Non-pigmented ciliary epithelial cell (primary cell): ENCODE data around the gene ADGRF4.

Source experiments
- DNase-seq: peaks from one replicate; pipeline ENCODE4 v3.0.0-alpha.2; 2010; ENCODE audit warnings: low read depth

Gene ADGRF4

DNA sequence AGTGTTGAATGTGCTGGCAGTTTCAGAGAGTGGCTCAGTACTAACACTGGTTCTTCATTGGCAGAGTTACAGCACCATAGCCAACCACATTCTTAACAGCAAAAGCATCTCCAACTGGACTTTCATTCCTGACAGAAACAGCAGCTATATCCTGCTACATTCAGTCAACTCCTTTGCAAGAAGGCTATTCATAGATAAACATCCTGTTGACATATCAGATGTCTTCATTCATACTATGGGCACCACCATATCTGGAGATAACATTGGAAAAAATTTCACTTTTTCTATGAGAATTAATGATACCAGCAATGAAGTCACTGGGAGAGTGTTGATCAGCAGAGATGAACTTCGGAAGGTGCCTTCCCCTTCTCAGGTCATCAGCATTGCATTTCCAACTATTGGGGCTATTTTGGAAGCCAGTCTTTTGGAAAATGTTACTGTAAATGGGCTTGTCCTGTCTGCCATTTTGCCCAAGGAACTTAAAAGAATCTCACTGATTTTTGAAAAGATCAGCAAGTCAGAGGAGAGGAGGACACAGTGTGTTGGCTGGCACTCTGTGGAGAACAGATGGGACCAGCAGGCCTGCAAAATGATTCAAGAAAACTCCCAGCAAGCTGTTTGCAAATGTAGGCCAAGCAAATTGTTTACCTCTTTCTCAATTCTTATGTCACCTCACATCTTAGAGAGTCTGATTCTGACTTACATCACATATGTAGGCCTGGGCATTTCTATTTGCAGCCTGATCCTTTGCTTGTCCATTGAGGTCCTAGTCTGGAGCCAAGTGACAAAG is 17.0 kb upstream of the ADGRF4 start:
- no peak for DNase-seq

GRCh38 chr6:47686411-47686810 is 12.0 kb upstream of the ADGRF4 start:
- no peak for DNase-seq

GRCh38 chr6:47687432-47687831 is 10.9 kb upstream of the ADGRF4 start:
- no peak for DNase-seq

GRCh38 chr6:47690214-47690613 is 8.2 kb upstream of the ADGRF4 start:
- no peak for DNase-seq

- DNase-seq = no peak
Observed at GRCh38 chr6:47690791-47691190, 7.6 kb upstream of the ADGRF4 start.

- DNase-seq = no peak
Observed at GRCh38 chr6:47697925-47698324, 455 bp upstream of the ADGRF4 start.

DNA sequence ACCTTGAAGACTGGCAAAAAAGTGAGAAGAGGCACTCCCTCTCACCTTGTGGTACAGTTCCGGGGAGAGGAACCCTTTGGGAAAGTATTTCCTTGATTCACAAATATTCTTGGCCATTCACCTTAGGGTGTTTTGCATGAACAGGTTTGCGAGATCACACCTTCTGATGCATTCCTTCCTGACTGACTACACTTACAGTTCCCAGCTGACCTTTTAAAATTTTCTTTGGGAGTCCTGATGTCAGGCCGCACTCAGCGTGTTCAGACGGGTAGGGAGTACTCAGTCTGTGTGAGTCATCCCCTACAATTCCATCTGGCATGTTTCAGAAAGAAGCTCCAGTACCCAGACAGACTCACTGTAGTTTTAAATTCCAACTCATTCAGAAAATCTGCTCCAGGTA is 1.7 kb downstream of the ADGRF4 start:
- DNase-seq = no peak

- DNase-seq = no peak
Observed at GRCh38 chr6:47700596-47700995, 2.2 kb downstream of the ADGRF4 start.

GRCh38 chr6:47701363-47701762 is 3.0 kb downstream of the ADGRF4 start:
- no peak for DNase-seq

DNA sequence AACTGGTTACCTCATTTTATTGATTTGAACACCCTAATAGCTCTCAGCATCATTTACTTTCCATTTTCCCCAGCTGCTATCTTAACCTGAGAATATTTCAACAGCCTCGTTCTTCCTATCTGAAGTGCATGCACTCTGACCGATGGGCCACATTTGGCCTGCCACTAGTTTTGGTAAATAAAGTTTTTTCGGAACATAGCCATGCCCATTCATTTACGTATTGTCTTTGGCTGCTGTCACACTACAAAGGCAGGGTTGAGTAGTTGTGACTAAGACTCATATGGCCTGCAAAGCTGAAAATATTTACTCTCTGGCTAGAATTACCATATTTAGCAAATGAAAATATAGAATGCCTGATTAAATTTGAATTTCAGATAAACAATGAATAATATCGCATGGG is 10.8 kb downstream of the ADGRF4 start:
- no peak for DNase-seq

DNA sequence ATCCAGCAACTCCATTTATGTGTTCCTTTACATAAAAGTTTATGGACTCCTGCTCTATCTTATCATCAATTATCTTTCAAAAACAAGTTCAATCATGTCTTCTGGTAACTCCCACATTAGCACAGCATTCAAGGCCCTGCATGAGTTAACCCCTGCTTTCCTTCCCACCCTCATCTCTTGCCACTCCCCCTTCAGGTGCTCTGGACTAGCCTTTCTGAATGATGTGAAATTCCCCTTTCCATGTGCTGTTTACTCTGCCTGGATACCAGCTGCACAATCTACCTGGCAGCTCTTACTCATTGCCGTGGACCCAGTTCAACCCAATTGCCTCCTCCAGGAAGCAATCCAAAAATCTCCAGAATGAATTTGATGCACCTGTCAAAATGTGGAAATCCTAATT is 11.9 kb downstream of the ADGRF4 start:
- no peak for DNase-seq

- no peak for DNase-seq
Observed at GRCh38 chr6:47713200-47713599, 14.8 kb downstream of the ADGRF4 start.

DNA sequence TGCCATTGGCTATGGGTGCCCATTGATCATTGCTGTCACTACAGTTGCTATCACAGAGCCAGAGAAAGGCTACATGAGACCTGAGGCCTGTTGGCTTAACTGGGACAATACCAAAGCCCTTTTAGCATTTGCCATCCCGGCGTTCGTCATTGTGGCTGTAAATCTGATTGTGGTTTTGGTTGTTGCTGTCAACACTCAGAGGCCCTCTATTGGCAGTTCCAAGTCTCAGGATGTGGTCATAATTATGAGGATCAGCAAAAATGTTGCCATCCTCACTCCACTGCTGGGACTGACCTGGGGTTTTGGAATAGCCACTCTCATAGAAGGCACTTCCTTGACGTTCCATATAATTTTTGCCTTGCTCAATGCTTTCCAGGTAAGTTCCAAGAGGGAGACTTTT is 16.4 kb downstream of the ADGRF4 start:
- DNase-seq = no peak

DNA sequence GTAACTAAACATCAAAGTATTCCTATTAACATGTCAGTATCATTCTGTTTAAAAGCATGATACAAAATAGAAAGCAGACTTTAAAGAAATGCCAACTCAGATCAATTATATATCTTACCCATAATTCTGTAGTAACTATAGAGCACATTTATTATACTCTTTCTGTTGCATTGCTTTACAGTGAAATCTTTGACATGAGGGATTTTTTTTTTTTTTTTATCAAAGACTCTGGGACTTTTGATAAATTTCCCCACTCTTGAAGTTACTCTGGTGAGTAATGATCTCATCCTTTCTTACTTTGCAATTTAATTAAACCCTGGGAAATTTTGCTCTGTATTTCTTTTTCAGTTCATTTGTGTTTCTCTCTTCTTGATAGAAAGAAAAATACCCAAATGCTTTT is 17.4 kb downstream of the ADGRF4 start:
- no peak for DNase-seq

DNA sequence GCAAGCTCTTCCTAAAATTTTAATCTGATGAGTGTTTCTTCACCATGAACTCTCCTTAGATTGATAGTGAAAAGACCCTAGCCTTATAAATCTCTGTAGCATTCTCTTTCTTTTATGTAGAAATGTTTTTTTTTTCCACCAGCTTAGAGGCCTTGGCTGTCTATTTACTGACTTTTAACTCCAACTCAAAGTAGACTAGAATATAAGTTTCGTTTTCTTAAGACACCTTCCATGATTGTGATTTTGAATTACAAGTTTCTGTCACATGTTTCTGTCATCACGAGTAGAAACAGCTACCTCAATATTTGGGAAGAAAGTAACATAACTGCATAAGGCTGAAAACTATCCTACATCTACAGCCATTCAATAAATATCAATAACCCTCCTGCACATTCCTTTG is 17.8 kb downstream of the ADGRF4 start:
- DNase-seq = no peak

DNA sequence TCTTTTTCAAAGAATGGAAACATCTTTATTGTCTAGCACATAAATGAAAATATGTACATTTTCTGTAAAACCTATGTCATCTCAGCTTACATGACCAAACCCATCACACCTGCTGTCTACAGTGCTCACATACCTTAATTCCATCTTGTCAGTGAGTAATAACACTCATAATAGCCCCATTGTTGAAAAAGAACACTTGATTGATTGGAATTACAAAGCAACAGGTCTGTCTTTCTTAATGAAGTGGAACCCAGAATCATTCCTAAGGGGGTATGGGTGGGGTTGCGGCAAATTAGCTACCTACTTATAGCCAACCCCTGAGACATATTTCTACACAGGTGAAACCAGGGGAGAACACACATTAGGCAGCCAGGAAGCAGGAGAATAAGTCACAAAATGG is 20.2 kb downstream of the ADGRF4 start:
- no peak for DNase-seq

DNA sequence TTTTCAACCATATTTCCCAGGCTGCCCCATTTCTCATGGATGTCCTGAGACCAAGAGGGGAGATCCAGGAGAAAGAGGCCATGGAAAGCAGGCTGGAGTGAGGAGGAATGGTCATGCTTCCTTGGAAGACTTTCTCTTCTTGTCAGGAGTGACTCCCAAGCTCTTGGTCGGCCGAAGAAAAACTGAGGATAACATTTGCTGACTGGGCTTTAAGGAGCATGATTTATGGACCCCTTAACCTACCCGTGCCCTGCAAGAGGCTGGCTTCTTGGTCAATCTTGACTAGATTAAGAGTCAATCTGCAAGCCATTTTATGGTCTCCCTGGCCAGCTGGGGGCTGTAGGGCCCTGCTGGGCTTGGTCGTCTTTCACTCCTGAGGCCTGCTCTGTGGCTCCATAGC is 22.8 kb downstream of the ADGRF4 start:
- no peak for DNase-seq

GRCh38 chr6:47722194-47722593 is 23.8 kb downstream of the ADGRF4 start:
- no peak for DNase-seq

- no peak for DNase-seq
Observed at GRCh38 chr6:47724300-47724699, 25.9 kb downstream of the ADGRF4 start.

DNA sequence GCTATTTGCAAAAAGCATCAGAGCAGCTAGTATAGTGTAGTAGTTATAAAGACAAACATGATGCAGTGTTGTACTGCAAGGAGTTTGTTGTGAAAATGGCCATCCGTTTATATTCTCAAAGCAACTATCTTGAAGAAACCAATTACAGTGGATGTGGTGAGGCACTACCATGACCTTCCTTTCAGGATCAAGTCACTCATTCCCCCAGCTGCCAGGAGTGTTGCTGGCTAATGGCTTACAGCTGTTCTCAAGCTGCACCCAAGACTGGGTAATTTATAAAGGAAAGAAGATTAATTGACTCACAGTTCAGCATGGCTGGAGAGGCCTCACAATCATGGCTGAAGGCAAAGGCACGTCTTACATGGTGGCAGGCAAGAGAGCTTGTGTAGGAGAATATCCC is 29.0 kb downstream of the ADGRF4 start:
- no peak for DNase-seq

- DNase-seq = no peak
Observed at GRCh38 chr6:47729019-47729418, 30.6 kb downstream of the ADGRF4 start.

- no peak for DNase-seq
Observed at GRCh38 chr6:47729457-47729856, 31.1 kb downstream of the ADGRF4 start.

- no peak for DNase-seq
Observed at GRCh38 chr6:47733879-47734558, 35.6 kb downstream of the ADGRF4 start.
